Measurements from ENCODE around the gene RIN3.

- TF ChIP-seq CTCF (IDR thresholded peaks at IDR 0.05) (peak in 1 of 4 experiments; percentile 19), POLR2AphosphoS5 (IDR thresholded peaks at IDR 0.05) (no peak)
Observed at GRCh38 chr14:92551044-92551841, 37.7 kb downstream of the RIN3 start.

All from prostate gland (tissue), 2 donors.